DOHH2 (cell line): ENCODE data around the gene NFYC.

Source experiments
- H3F3A ChIP-seq: fragments of 200-600 bp; sonication (generic), shearing (Covaris generic); 2 replicates; pipeline ENCODE4 v1.6.0; 2016; ENCODE audit warnings: antibody characterized with exemption, mild to moderate bottlenecking; ENCODE audit not compliant: control insufficient read depth, insufficient read depth
- H3K27ac ChIP-seq: fragments of 200-600 bp; sonication (generic); 2 replicates; pipeline ENCODE4 v1.5.1; 2014; ENCODE audit warnings: low read depth, mild to moderate bottlenecking, low read length, moderate library complexity
- H3K27me3 ChIP-seq: fragments of 200-600 bp; sonication (generic); 2 replicates; pipeline ENCODE4 v1.6.1; 2014; ENCODE audit warnings: mild to moderate bottlenecking, low read length, mixed read lengths; ENCODE audit not compliant: control insufficient read depth
- H3K36me3 ChIP-seq: fragments of 200-600 bp; sonication (generic); 2 replicates; pipeline ENCODE4 v1.6.1; 2014; ENCODE audit warnings: mild to moderate bottlenecking, low read length, moderate library complexity, mixed read lengths; ENCODE audit not compliant: control insufficient read depth
- H3K4me1 ChIP-seq: fragments of 200-600 bp; sonication (generic); 2 replicates; pipeline ENCODE4 v1.6.1; 2014; ENCODE audit warnings: mild to moderate bottlenecking, low read length, mixed read lengths; ENCODE audit not compliant: control insufficient read depth
- H3K4me2 ChIP-seq: fragments of 200-600 bp; sonication (generic); 2 replicates; pipeline ENCODE4 v1.6.0; 2014; ENCODE audit warnings: mild to moderate bottlenecking, low read length, moderate library complexity
- H3K4me3 ChIP-seq: fragments of 200-600 bp; sonication (generic); 2 replicates; pipeline ENCODE4 v1.5.1; 2014; ENCODE audit warnings: mild to moderate bottlenecking, low read length, mixed read lengths
- H3K79me2 ChIP-seq: fragments of 200-600 bp; sonication (generic); 2 replicates; pipeline ENCODE4 v1.6.1; 2014; ENCODE audit warnings: mild to moderate bottlenecking, low read length, mixed read lengths; ENCODE audit not compliant: control insufficient read depth
- H3K9me2 ChIP-seq: fragments of 200-600 bp; sonication (generic); replicated peaks from 2 replicates; pipeline ENCODE4 v1.6.1; 2014; ENCODE audit warnings: mild to moderate bottlenecking, low read length, mixed read lengths; ENCODE audit not compliant: control insufficient read depth
- H3K9me3 ChIP-seq: fragments of 200-600 bp; sonication (generic); 2 replicates; pipeline ENCODE4 v1.6.1; 2014; ENCODE audit warnings: antibody characterized with exemption, low read length, mixed read lengths; ENCODE audit not compliant: control insufficient read depth, insufficient read depth
- H4K20me1 ChIP-seq: fragments of 200-600 bp; sonication (generic); 2 replicates; pipeline ENCODE4 v1.6.0; 2014; ENCODE audit warnings: low read depth, mild to moderate bottlenecking, antibody characterized with exemption, low read length, moderate library complexity; ENCODE audit not compliant: control insufficient read depth, insufficient read depth
- EZH2phosphoT487 ChIP-seq: fragments of 200-600 bp; sonication (generic); IDR thresholded peaks from 2 replicates; pipeline ENCODE4 v1.6.1; 2017; ENCODE audit warnings: borderline replicate concordance, mild to moderate bottlenecking, antibody characterized with exemption, low read length, moderate library complexity, mixed read lengths
- TF ChIP-seq, protein P1 (sequence below): fragments of 200-600 bp; sonication (generic); IDR thresholded peaks from one replicate; pipeline ENCODE4 v1.5.1; 2014; ENCODE audit warnings: antibody characterized with exemption, mild to moderate bottlenecking, low read depth, low read length; ENCODE audit not compliant: poor library complexity, severe bottlenecking

NFYC gene

DNA sequence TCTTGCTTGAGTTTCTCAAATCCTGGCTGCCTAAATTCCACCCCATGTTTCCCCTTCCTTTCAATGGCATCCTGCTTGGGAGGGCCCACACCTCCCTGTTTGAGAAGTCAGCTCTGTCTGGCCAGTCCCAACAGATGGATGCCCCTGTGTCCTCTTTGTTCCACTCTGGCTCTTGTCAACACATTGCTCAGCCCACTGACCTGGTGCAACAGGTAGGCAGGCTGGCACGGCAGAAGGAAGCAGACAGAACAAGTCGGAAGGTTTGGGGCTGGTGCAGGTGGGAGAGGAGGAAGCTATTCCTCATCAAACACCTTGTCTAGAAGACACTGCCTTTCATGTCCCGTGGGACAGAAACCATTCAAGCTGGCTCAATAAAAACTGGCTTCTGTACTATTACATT lies 114.7 kb downstream of the NFYC start:
- H3K9me2 ChIP-seq: no peaks in the 10 kb centered on the region
- TF ChIP-seq, protein P1, sequence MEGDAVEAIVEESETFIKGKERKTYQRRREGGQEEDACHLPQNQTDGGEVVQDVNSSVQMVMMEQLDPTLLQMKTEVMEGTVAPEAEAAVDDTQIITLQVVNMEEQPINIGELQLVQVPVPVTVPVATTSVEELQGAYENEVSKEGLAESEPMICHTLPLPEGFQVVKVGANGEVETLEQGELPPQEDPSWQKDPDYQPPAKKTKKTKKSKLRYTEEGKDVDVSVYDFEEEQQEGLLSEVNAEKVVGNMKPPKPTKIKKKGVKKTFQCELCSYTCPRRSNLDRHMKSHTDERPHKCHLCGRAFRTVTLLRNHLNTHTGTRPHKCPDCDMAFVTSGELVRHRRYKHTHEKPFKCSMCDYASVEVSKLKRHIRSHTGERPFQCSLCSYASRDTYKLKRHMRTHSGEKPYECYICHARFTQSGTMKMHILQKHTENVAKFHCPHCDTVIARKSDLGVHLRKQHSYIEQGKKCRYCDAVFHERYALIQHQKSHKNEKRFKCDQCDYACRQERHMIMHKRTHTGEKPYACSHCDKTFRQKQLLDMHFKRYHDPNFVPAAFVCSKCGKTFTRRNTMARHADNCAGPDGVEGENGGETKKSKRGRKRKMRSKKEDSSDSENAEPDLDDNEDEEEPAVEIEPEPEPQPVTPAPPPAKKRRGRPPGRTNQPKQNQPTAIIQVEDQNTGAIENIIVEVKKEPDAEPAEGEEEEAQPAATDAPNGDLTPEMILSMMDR: no peak
- no peak for TF ChIP-seq EZH2phosphoT487
- no peaks in the 10 kb centered on the region for H3K36me3 ChIP-seq
- peaks cover 49% of the 10 kb centered on the region for H3K4me1 ChIP-seq
- no peak overlapping the region for H3K4me2 ChIP-seq
- H3F3A ChIP-seq: peaks cover 5% of the 10 kb centered on the region
- no peak overlapping the region for H3K4me3 ChIP-seq
- no peak overlapping the region for H3K27ac ChIP-seq
- H3K79me2 ChIP-seq: no peaks in the 10 kb centered on the region
- H3K27me3 ChIP-seq: peaks cover 25% of the 10 kb centered on the region
- H3K9me3 ChIP-seq: no peaks in the 10 kb centered on the region
- peaks cover 2% of the 10 kb centered on the region; the same call in 1 of the 2 replicates for H4K20me1 ChIP-seq

DNA sequence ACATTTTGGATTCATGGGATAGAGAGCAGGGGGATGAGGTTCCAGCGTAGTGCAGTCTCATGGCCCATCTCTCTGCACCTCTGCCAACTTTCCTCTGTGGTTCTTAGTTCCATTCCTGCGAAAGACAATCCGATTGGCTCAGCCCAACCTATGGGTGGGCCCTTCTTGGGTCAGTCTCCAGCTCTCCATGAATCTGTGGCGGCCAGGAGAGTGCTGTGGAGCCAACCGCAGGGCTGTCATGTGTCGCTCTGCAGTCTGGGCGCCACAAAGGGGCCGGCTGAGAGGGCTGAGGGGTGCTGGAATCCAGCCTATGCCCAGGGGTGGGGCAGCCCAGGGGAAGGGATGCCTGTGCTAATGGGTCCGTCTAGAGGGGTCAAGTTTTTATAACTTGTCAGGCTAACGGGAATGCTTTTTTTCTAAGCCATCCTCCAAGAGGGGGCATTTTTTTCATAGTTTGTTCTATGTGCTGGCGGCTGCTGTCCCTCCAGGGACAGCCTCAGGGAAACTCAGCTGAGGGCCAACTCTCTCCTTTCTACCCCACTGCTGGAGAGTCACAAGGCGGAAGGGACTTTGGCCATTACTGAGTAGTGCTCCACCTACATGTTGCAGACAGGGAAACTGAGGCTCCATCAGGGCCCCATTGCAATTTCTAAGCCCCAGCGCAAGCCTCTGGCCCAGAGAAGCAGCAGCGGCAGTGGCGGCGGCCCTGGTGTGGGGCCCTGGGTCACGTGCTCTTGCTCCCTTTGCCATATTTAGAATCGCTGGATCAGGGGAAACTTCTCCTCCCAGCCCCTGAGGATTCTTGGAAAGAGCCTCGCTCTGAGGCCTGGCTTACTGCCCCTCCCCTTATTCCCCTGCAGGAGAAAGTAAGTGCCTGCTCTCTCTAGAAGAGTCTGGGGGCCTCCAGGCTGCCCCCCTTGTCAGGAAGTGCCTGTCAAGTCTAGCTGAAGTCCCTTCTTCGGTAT lies 115.5 kb downstream of the NFYC start:
- Histone ChIP-seq H4K20me1 (peaks cover 2% of the 10 kb centered on the region; the same call in 1 of the 2 replicates), H3K9me3 (no peaks in the 10 kb centered on the region), H3K4me3 (no peak overlapping the region), H3K36me3 (no peaks in the 10 kb centered on the region), H3K9me2 (no peaks in the 10 kb centered on the region), H3K4me2 (no peak overlapping the region), H3K27me3 (peaks cover 29% of the 10 kb centered on the region), H3F3A (peaks cover 5% of the 10 kb centered on the region), H3K4me1 (peaks cover 42% of the 10 kb centered on the region), H3K79me2 (no peaks in the 10 kb centered on the region), H3K27ac (no peak overlapping the region)
- TF ChIP-seq, protein P1: no peak
- no peak for TF ChIP-seq EZH2phosphoT487

DNA sequence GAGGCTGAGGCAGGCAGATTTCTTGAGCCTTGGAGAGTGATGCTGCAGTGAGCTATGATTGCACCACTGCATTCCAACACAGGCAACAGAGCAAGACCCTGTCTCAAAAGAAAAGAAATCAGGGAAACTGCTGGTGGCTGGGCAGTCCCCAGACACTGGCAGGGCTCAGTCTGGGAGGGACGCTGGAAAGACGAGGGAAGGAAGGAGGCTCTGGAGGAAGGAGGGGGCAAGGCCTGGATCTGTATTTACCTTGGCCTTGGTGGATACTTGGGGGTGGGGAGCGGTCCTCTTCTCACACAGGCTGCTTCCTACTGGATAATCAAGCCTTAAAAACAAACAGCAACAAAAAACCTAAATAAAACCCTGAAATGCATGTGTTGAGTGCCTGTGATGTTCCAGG lies 116.5 kb downstream of the NFYC start:
- no peaks in the 10 kb centered on the region for H3K9me2 ChIP-seq
- no peaks in the 10 kb centered on the region for H3K9me3 ChIP-seq
- no peaks in the 10 kb centered on the region for H3K79me2 ChIP-seq
- H3K4me1 ChIP-seq: peaks cover 32% of the 10 kb centered on the region
- peaks cover 25% of the 10 kb centered on the region for H3K27me3 ChIP-seq
- no peak overlapping the region for H3K4me2 ChIP-seq
- H3K36me3 ChIP-seq: no peaks in the 10 kb centered on the region
- no peak overlapping the region for H3K4me3 ChIP-seq
- H3F3A ChIP-seq: peaks cover under 1% of the 10 kb centered on the region; the same call in 1 of the 2 replicates
- H3K27ac ChIP-seq: no peak overlapping the region
- TF ChIP-seq, protein P1: no peak
- TF ChIP-seq EZH2phosphoT487: no peak
- peaks cover 2% of the 10 kb centered on the region; the same call in 1 of the 2 replicates for H4K20me1 ChIP-seq
